CD4-positive, alpha-beta T cell (primary cell): ENCODE measurements around the gene LCMT1. TPM values are rescaled to one million over a fixed set of nuclear protein-coding genes. Genes with fewer than 3 reads are reported as not detected.

Experiments
- ATAC-seq: fragments of 200-7000 bp; cut with Tn5 transposase; one replicate; pipeline ENCODE4 v1.10.0; 2022; ENCODE audit warnings: mild to moderate bottlenecking; ENCODE audit not compliant: poor library complexity
- CTCF ChIA-PET: fragments of 350-600 bp; sonication (Branson Sonifier 250); formaldehyde crosslinking; loops from one replicate; lab custom pipeline; 2021; ENCODE audit warnings: antibody characterized with exemption, inconsistent platforms; lab: Charles Lee
- POLR2A ChIA-PET: fragments of 350-600 bp; sonication (Branson Sonifier 250); formaldehyde crosslinking; loops from one replicate; lab custom pipeline; 2021; ENCODE audit warnings: antibody characterized with exemption, inconsistent platforms; lab: Charles Lee
- DNase-seq, 14 experiments: peaks; one replicate each; pipeline ENCODE4 v3.0.0-alpha.2; 2013 to 2020; ENCODE audit warnings: mixed read lengths in 2 of 14
- H3K27ac ChIP-seq, 2 donors: one replicate each; pipeline versions ENCODE4 v1.5.1 to v1.7.0; 2013; ENCODE audit warnings: low read length in 2 of 2, low read depth in 1 of 2, mild to moderate bottlenecking in 1 of 2
- H3K27me3 ChIP-seq, 2 experiments: 1 replicate in 1 of 2; 2 replicates in 1 of 2; pipeline versions ENCODE4 v1.6.1 to v1.7.0; 2013; ENCODE audit warnings: low read length in 2 of 2, control low read depth in 1 of 2, mild to moderate bottlenecking in 1 of 2, moderate library complexity in 1 of 2; ENCODE audit not compliant: insufficient read depth in 2 of 2, control insufficient read depth in 1 of 2
- H3K36me3 ChIP-seq: one replicate; pipeline ENCODE4 v1.6.1; 2013; ENCODE audit warnings: low read length, control low read depth; ENCODE audit not compliant: insufficient read depth
- H3K4me1 ChIP-seq: one replicate; pipeline ENCODE4 v1.6.1; 2013; ENCODE audit warnings: low read length, control low read depth; ENCODE audit not compliant: insufficient read depth
- H3K4me3 ChIP-seq: one replicate; pipeline ENCODE4 v1.5.1; 2013; ENCODE audit warnings: mild to moderate bottlenecking, low read length, moderate library complexity
- H3K9me3 ChIP-seq, 2 experiments: 1 replicate in 1 of 2; 2 replicates in 1 of 2; pipeline versions ENCODE4 v1.6.1 to v1.7.0; 2013; ENCODE audit warnings: low read length in 2 of 2, mild to moderate bottlenecking in 2 of 2, control low read depth in 1 of 2, moderate library complexity in 1 of 2; ENCODE audit not compliant: control insufficient read depth in 1 of 2, insufficient read depth in 1 of 2
- H3K27ac Mint-ChIP-seq: one replicate; pipeline ENCODE4 v1.8.0; 2020; ENCODE audit warnings: mixed read lengths
- H3K27me3 Mint-ChIP-seq: one replicate; pipeline ENCODE4 v1.8.0; 2021; ENCODE audit warnings: mixed read lengths
- H3K36me3 Mint-ChIP-seq: one replicate; pipeline ENCODE4 v1.8.0; 2021; ENCODE audit warnings: low read depth, mixed read lengths
- H3K4me1 Mint-ChIP-seq: one replicate; pipeline ENCODE4 v1.8.0; 2021; ENCODE audit warnings: low read depth, mixed read lengths
- H3K4me3 Mint-ChIP-seq: one replicate; pipeline ENCODE4 v1.8.0; 2020; ENCODE audit warnings: mild to moderate bottlenecking, mixed read lengths
- H3K9me3 Mint-ChIP-seq: one replicate; pipeline ENCODE4 v1.8.0; 2020; ENCODE audit warnings: mixed read lengths
- intact Hi-C, 2 experiments: fragments of 100-400 bp; cut with DNase I in 1 of 2; cut with micrococcal nuclease in 1 of 2; formaldehyde crosslinking; loops; one replicate each; pipeline versions ENCODE4 v1.15.1 to v1.9.0; 2023 to 2025; cut with DNase I, micrococcal nuclease
- total RNA-seq, 174 experiments: library from RNA in 2 of 174; stranded (reverse) in 2 of 174; gene quantifications; one replicate each; pipeline ENCODE4 v1.2.3 and lab custom pipeline; 2021 to 2026
- TF ChIP-seq, protein P1 (sequence below): fragments of 200-600 bp; IDR thresholded peaks from one replicate; pipeline ENCODE4 v1.8.0; 2022; ENCODE audit warnings: antibody characterized with exemption, mild to moderate bottlenecking

The LCMT1 gene
- total RNA-seq, 2 experiments from 2014 or later = 22.5 to 28.2 TPM

DNA sequence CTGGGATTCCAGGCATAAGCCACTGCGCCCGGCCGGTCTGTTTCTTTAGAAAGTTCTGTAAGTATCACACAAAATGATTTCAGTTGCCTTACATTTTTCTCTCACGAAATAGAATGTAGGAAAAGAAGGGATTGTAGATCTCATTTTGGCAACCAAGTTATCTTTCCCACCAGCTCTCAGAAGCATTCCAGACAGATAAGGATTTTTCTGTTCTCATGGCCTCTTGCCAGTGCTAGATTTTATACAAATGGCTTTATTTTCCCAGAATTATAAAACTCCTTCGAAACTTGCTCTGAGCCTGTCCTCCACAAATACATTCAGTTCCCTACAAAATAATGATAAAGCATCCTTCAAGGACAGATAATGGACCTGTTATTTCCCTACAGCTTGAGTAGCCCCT lies 46.9 kb downstream of the LCMT1 start:
- no peaks in the 10 kb centered on the region for H3K4me1 ChIP-seq
- Mint-ChIP-seq H3K27me3 (no peaks in the 10 kb centered on the region), H3K36me3 (peaks cover 79% of the 10 kb centered on the region), H3K9me3 (no peaks in the 10 kb centered on the region), H3K4me3 (no peak overlapping the region), H3K27ac (no peak overlapping the region), H3K4me1 (no peaks in the 10 kb centered on the region)
- ChIA-PET POLR2A (no interaction called here), CTCF (no interaction called here)
- no peak overlapping the region for H3K27ac ChIP-seq
- TF ChIP-seq, protein P1, sequence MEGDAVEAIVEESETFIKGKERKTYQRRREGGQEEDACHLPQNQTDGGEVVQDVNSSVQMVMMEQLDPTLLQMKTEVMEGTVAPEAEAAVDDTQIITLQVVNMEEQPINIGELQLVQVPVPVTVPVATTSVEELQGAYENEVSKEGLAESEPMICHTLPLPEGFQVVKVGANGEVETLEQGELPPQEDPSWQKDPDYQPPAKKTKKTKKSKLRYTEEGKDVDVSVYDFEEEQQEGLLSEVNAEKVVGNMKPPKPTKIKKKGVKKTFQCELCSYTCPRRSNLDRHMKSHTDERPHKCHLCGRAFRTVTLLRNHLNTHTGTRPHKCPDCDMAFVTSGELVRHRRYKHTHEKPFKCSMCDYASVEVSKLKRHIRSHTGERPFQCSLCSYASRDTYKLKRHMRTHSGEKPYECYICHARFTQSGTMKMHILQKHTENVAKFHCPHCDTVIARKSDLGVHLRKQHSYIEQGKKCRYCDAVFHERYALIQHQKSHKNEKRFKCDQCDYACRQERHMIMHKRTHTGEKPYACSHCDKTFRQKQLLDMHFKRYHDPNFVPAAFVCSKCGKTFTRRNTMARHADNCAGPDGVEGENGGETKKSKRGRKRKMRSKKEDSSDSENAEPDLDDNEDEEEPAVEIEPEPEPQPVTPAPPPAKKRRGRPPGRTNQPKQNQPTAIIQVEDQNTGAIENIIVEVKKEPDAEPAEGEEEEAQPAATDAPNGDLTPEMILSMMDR = no peak
- peaks cover 33% of the 10 kb centered on the region for H3K36me3 ChIP-seq
- ATAC-seq (no peak), DNase-seq (no peak)
- intact Hi-C loops = no loop called here
- no peaks in the 10 kb centered on the region for H3K9me3 ChIP-seq
- H3K4me3 ChIP-seq = no peak overlapping the region
- H3K27me3 ChIP-seq = no peaks in the 10 kb centered on the region

DNA sequence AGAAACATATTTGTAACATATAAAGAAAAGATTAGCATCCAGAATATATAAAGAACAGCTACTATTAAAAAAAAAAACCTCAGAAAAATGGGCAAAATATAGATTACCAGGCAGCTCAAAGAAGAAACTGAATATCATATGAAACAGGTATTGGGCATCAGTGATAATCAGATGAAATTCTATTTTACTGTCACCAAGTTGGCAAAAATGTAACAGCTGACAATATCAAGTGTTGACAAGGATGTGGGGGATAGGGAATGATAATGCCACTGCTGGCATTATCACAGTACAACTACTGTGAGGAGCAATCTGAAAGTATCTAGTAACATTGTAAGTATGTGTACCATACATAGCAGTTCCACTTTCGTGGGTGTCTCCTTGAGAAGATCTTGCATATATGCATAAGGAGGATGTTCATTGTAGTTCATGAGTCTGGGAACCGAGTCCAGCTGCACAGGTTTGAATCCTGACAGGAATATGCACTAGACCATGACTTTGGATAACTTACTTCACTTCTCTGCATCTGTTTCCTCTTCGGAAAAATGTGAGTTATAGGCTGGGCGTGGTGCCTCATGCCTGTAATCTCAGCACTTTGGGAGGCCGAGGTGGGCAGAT lies 50.3 kb downstream of the LCMT1 start:
- ChIA-PET POLR2A (no interaction called here), CTCF (interaction anchor here (0.5 kb wide), 1 partner anchor 630 kb away, joined by 3 read pairs; no protein-coding TSS in a partner anchor)
- Histone ChIP-seq H3K4me3 (no peak overlapping the region), H3K27ac (no peak overlapping the region), H3K4me1 (no peaks in the 10 kb centered on the region), H3K27me3 (no peaks in the 10 kb centered on the region), H3K9me3 (no peaks in the 10 kb centered on the region), H3K36me3 (peaks cover 44% of the 10 kb centered on the region)
- Mint-ChIP-seq H3K36me3 (peaks cover 89% of the 10 kb centered on the region), H3K4me3 (no peak overlapping the region), H3K9me3 (no peaks in the 10 kb centered on the region), H3K4me1 (no peaks in the 10 kb centered on the region), H3K27me3 (no peaks in the 10 kb centered on the region), H3K27ac (no peak overlapping the region)
- intact Hi-C loops = no loop called here
- DNase-seq = no peak
- TF ChIP-seq, protein P1 = no peak
- no peak for ATAC-seq

DNA sequence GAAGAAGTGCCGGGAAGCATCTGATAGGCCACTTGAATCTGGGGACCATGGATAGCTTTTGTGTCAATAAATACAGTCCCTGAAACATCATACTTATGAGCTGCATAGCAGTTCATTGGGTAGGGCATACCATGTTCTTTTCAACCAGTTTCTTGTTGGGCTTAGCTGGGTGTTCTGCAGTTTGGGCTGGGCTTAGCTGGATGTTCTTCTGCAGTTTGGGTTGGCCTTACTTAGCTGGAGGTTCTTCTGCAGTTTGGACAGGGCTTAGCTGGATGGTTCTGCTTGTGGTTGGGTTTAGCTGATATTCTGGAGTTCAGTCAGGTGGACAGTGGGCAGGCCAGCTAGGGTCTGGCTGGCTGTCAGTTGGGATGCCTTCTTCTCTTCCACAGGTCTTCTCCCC lies 52.1 kb downstream of the LCMT1 start:
- Histone ChIP-seq H3K4me1 (no peaks in the 10 kb centered on the region), H3K27me3 (no peaks in the 10 kb centered on the region), H3K27ac (no peak overlapping the region), H3K9me3 (no peaks in the 10 kb centered on the region), H3K4me3 (no peak overlapping the region), H3K36me3 (peaks cover 49% of the 10 kb centered on the region)
- TF ChIP-seq, protein P1 = no peak
- POLR2A ChIA-PET = interaction anchor here (0.6 to 1.0 kb wide), 2 partner anchors 12 to 53 kb away, joined by 3 to 4 read pairs; no protein-coding TSS in a partner anchor
- Mint-ChIP-seq H3K27me3 (no peaks in the 10 kb centered on the region), H3K4me3 (no peak overlapping the region), H3K9me3 (no peaks in the 10 kb centered on the region), H3K27ac (no peak overlapping the region), H3K4me1 (no peaks in the 10 kb centered on the region), H3K36me3 (peaks cover 87% of the 10 kb centered on the region)
- CTCF ChIA-PET = no interaction called here
- ATAC-seq (no peak), DNase-seq (no peak)
- intact Hi-C loops = no loop called here
